GM13976 (cell line): ENCODE data around the gene DIRAS1.

Experiments used
- DNase-seq: peaks from one replicate; pipeline ENCODE4 v3.0.0; 2012; ENCODE audit warnings: low spot score
- in situ Hi-C: fragments of 300-500 bp; cut with MboI; formaldehyde crosslinking; loops from one replicate; pipeline ENCODE4 v1.12.0; 2022; ENCODE audit warnings: low sequenced_read_pairs, mixed read lengths, inconsistent platforms; ENCODE audit not compliant: unreplicated experiment
- TF ChIP-seq, protein P1 (sequence below): IDR thresholded peaks from 2 replicates; pipeline ENCODE4 v1.5.1; 2012; ENCODE audit warnings: borderline replicate concordance, mild to moderate bottlenecking; ENCODE audit not compliant: insufficient read depth; ENCODE audit errors: extremely low read depth, missing control alignments, control extremely low read depth

DIRAS1 gene

DNA sequence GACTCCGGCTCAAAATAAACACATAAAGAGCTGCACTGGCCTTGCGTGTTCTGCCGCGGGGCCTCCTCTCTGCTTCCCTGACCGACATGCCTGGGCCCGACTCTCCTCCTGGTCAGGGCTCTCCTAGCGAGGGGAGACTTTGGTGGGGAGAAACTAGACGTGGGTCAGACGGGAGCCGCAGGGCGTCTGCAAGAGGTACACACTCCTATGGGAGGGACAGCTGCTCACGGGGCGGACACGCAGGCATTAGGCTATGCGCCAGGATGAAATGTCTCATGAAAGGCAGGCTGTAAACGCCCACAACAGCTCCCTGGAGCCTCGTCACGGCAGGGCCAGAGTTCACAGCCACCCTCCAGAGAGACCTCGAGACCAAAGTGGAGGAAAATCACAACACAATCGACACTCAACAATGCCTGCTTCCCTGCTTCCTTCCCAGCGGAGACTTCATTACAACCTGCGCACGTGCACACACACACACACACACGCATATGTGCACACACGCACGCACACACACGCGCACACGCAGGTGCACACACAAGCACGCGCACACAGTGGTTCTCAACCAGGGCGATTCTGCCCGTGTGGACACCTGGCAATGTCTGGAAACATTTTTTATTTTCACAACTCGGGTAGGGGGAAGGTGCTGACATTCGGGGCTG is 12.9 kb upstream of the DIRAS1 start:
- TF ChIP-seq, protein P1, sequence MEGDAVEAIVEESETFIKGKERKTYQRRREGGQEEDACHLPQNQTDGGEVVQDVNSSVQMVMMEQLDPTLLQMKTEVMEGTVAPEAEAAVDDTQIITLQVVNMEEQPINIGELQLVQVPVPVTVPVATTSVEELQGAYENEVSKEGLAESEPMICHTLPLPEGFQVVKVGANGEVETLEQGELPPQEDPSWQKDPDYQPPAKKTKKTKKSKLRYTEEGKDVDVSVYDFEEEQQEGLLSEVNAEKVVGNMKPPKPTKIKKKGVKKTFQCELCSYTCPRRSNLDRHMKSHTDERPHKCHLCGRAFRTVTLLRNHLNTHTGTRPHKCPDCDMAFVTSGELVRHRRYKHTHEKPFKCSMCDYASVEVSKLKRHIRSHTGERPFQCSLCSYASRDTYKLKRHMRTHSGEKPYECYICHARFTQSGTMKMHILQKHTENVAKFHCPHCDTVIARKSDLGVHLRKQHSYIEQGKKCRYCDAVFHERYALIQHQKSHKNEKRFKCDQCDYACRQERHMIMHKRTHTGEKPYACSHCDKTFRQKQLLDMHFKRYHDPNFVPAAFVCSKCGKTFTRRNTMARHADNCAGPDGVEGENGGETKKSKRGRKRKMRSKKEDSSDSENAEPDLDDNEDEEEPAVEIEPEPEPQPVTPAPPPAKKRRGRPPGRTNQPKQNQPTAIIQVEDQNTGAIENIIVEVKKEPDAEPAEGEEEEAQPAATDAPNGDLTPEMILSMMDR, result no peak
- in situ Hi-C loops, result no loop called here
- DNase-seq, result no peak

DNA sequence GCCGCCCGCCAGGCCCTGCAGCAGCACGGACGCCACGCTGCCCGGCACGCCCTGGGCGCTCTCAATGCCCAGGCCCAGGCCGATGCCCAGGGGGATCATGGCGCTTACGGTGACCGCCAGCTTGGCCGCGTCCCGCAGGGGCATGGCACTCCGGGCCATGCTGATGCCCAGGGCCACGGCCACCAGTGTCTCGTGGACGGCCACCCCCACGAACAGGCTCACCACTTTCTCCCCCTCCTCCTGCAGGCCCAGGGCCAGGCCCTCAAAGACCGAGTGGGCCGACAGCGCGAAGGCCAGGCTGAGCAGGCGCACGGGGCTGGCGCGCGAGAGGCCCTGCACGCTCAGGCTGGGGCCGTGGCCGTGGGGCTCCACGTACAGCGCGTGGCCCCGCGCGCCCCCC is 11.7 kb upstream of the DIRAS1 start:
- DNase-seq, result no peak
- TF ChIP-seq, protein P1, result no peak

DNA sequence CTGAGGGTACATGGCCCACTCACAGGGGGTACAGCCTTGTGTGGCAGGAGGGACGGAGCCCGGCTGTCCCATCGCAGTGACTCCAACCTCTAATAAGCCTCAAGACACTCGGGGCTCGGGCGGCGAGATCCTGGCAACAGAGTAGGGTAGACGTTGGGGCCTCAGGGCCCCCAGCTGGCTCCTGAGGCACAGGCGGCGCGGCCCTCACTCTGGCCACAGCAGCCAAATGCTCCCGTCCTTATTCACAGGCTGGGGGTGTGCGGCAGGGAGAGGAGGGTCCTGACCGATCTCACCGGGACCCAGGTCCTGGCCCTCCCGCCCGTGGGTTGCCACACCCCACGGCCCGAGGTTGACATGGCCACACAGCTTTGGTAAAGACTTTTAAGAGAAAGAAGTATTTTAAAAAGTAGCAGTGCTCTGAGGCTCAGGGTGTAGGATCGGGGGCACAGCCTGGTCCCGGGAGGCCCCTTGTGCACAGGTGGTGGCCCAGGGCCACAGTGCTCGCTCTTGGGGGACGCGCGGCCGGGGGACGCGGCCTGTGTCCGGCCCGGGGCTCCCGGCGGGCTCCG is 11.1 kb upstream of the DIRAS1 start:
- in situ Hi-C loops, result no loop called here
- TF ChIP-seq, protein P1, result no peak
- no peak for DNase-seq

More for the DNA sequence above, 11.7 kb upstream of the DIRAS1 start:
- in situ Hi-C loops, result no loop called here

DNA sequence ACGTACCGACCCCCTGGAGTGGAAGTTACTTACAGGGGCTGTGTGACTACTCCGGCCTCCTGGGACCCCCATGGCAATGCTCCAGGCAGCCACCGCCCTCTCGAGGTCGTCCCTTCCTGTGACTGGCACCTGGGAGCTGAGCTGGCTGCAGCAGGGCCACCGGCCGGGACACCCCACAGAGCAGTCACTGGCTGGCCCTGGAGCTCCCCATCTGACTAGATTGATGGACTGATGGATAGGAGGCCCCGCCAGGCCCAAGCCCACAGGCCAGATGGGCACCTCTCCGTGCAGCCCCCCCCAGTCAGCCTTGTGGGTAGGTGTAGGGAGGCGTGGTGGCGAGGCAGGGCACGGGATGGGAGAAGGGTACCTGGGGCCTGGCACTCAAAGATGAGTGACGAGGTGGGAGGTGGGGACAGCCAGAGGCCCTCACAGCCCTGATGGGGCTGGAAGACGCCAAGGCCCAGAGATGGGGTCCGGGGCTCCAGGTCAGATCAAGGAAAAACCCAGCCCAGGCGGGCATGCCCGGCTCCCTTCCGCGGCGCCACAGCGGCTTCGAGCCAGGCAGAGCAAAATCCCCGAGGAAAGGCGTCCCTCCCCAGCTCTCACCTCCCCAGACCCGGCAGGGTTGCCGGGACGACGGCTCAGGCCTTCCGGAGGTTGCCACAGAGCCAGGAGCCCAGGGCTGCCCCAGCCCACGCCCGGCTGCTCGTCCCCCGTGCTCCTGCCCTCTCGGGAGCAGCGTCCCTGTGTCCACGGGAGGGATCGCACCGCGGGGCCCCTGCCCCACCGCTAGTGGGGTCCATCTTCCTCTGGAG is 10.2 kb upstream of the DIRAS1 start:
- TF ChIP-seq, protein P1, result no peak
- in situ Hi-C loops, result no loop called here
- no peak for DNase-seq

DNA sequence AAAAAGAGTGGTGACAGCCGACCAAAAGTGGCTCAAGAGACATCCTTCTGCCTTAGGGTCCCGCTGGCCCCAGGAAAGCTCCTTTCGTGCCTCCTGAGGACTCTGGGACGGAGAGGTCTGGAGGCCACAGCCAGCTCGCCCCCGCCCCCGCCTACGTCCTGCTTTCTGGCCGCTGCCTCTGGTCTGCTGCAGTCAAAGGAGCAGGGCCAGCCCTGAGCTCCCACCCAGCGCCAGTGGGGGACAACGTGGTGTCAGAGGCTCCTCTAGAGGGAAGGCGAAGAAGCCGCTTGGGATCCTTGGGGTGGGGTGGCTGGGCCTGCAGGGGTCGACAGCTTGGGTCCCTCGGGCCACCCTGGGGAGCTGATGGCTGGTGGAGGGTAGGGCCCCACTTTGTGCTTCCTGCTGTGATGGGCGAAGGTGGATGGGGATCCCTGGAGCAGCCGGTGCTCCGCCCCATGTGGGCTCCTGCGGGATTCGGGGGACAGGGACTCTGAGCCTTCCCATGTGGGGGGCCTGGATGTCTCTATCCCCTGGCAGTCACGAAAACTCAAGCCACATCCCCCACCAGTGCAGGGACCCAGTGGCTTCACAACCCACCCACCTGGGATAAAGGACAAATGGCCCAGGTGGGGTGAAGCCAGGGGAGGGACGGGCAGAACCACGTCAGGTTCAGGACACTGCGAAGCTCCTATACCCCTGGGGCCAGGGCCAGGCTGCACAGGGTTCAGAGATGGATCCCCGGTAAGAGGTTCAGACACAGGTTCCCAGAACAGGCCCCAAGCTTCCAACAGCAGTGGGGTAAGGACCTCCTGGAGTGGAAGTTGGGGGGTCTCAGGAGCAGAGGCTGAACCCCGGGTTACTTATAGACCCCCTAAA is 9.0 kb upstream of the DIRAS1 start:
- in situ Hi-C loops, result no loop called here
- no peak for DNase-seq
- TF ChIP-seq, protein P1, result no peak
